GM12878 (cell line): ENCODE measurements around the gene GTF3A. TPM values are rescaled to one million over a fixed set of nuclear protein-coding genes. Genes with fewer than 3 reads are reported as not detected.

Source experiments
- ATAC-seq: fragments of 200-7000 bp; cut with Tn5 transposase; 3 replicates; pipeline ENCODE4 v1.9.1; 2020; ENCODE audit warnings: mild to moderate bottlenecking, moderate library complexity
- Bru-seq: library from RNA; stranded (reverse); fragments of 400-500 nt; gene quantifications from one replicate; lab custom pipeline; 2021; lab: Mats Ljungman, UMichigan
- BruChase-seq, 2 experiments: library from RNA; stranded (reverse); fragments of 400-500 nt; gene quantifications; one replicate each; lab custom pipeline; 2021; lab: Mats Ljungman, UMichigan
- BruUV-seq: library from RNA; stranded (reverse); fragments of 400-500 nt; replicated peaks from 2 replicates; lab custom pipeline; 2021; lab: Mats Ljungman, UMichigan
- CTCF ChIA-PET: fragments of 300-600 bp; sonication (Branson Sonifier 250); formaldehyde crosslinking; extraction: SDS; loops from one replicate; lab custom pipeline; 2021; ENCODE audit warnings: inconsistent platforms; lab: Yijun Ruan, JAX
- POLR2A ChIA-PET: fragments of 350-600 bp; formaldehyde crosslinking; extraction: SDS; loops from one replicate; lab custom pipeline; 2021; ENCODE audit warnings: inconsistent platforms; lab: Charles Lee
- RAD21 ChIA-PET: fragments of 300-600 bp; sonication (Branson Sonifier 250); formaldehyde crosslinking; loops from one replicate; lab custom pipeline; 2023; ENCODE audit warnings: antibody characterized with exemption; ENCODE audit not compliant: unreplicated experiment; lab: Charles Lee
- SMC1A ChIA-PET: fragments of 300-600 bp; sonication (Branson Sonifier 250); formaldehyde crosslinking; loops from one replicate; lab custom pipeline; 2023; ENCODE audit not compliant: unreplicated experiment, uncharacterized antibody; lab: Charles Lee
- DNase-seq: peaks from one replicate; pipeline ENCODE4 v3.0.0-alpha.2; 2011; ENCODE audit warnings: low read depth, low spot score
- FAIRE-seq: peaks from 3 replicates; lab custom pipeline; 2011; peaks lifted over from hg19 to GRCh38; lab: Jason Lieb, UNC
- H2AFZ ChIP-seq: 2 replicates; pipeline ENCODE4 v1.6.0; 2011; ENCODE audit warnings: low read depth, low read length, control low read depth; ENCODE audit not compliant: control insufficient read depth
- H3K27ac ChIP-seq: 2 replicates; pipeline ENCODE4 v1.5.1; 2011; ENCODE audit warnings: control low read depth; ENCODE audit not compliant: control insufficient read depth, insufficient read depth
- H3K27me3 ChIP-seq, 2 experiments: replicated peaks in 1 of 2; 2 replicates each; pipeline versions ENCODE4 v1.6.0 to v1.6.1; 2011; ENCODE audit warnings: low read length in 1 of 2; ENCODE audit not compliant: control insufficient read depth in 2 of 2, insufficient read depth in 2 of 2
- H3K36me3 ChIP-seq, 2 experiments: 2 replicates each; pipeline ENCODE4 v1.5.1; 2011; ENCODE audit warnings: low read length in 1 of 2; ENCODE audit not compliant: control insufficient read depth in 2 of 2, insufficient read depth in 2 of 2
- H3K4me1 ChIP-seq: 2 replicates; pipeline ENCODE4 v1.6.1; 2011; ENCODE audit warnings: mild to moderate bottlenecking, low read length, moderate library complexity, mixed read lengths; ENCODE audit not compliant: control insufficient read depth, insufficient read depth
- H3K4me2 ChIP-seq: 2 replicates; pipeline ENCODE4 v1.6.0; 2011; ENCODE audit warnings: control low read depth; ENCODE audit not compliant: control insufficient read depth, insufficient read depth
- H3K4me3 ChIP-seq: fragments of 200-600 bp; sonication (generic); 2 replicates; pipeline ENCODE4 v1.5.1; 2016
- H3K79me2 ChIP-seq: 2 replicates; pipeline ENCODE4 v1.6.0; 2011; ENCODE audit warnings: low read length; ENCODE audit not compliant: control insufficient read depth, insufficient read depth
- H3K9ac ChIP-seq: 2 replicates; pipeline ENCODE4 v1.8.0; 2011; ENCODE audit warnings: low read length, control low read depth, mixed read lengths; ENCODE audit not compliant: control insufficient read depth, insufficient read depth
- H3K9me3 ChIP-seq: replicated peaks from 3 replicates; pipeline ENCODE4 v1.5.1; 2011; ENCODE audit warnings: mild to moderate bottlenecking, low read length; ENCODE audit not compliant: control insufficient read depth, insufficient read depth
- H4K20me1 ChIP-seq: 2 replicates; pipeline ENCODE4 v1.6.0; 2011; ENCODE audit not compliant: control insufficient read depth, insufficient read depth
- ASH2L ChIP-seq: fragments of 300-600, 200-600 bp; sonication (generic); IDR thresholded peaks from 2 replicates; pipeline ENCODE4 v1.6.1; 2017; ENCODE audit warnings: low read depth, mild to moderate bottlenecking, borderline replicate concordance
- EED ChIP-seq: sonication (generic); IDR thresholded peaks from 2 replicates; pipeline ENCODE4 v1.6.1; 2016; ENCODE audit warnings: antibody characterized with exemption, low read depth
- KDM1A ChIP-seq: fragments of 200-600 bp; sonication (generic); IDR thresholded peaks from 2 replicates; pipeline ENCODE4 v1.6.1; 2016; ENCODE audit warnings: borderline replicate concordance
- MEF2A ChIP-seq: IDR thresholded peaks from 2 replicates; pipeline ENCODE4 v1.6.1; 2011; ENCODE audit warnings: low read depth, mild to moderate bottlenecking, low read length, moderate library complexity; ENCODE audit not compliant: insufficient read depth
- MYB ChIP-seq: fragments of 150-350 bp; IDR thresholded peaks from 2 replicates; pipeline ENCODE4 v1.6.1; 2014; ENCODE audit warnings: mild to moderate bottlenecking, low read depth, low read length, borderline replicate concordance
- PAX5 ChIP-seq: IDR thresholded peaks from 2 replicates; pipeline ENCODE4 v1.6.1; 2011; ENCODE audit warnings: low read depth, low read length, borderline replicate concordance
- RBBP5 ChIP-seq: fragments of 200-600 bp; sonication (generic); conservative IDR thresholded peaks from 2 replicates; pipeline ENCODE4 v1.6.1; 2016
- SREBF1 ChIP-seq: IDR thresholded peaks from 2 replicates; pipeline ENCODE4 v1.6.1; 2012; ENCODE audit warnings: mild to moderate bottlenecking, low read length
- STAT1 ChIP-seq: fragments of 450-650 bp; conservative IDR thresholded peaks from 2 replicates; pipeline ENCODE4 v1.6.1; 2014; ENCODE audit warnings: antibody characterized with exemption, mild to moderate bottlenecking
- SUZ12 ChIP-seq: fragments of 200-600 bp; sonication (generic); IDR thresholded peaks from one replicate; pipeline ENCODE4 v1.6.1; 2018; ENCODE audit warnings: antibody characterized with exemption, mild to moderate bottlenecking; ENCODE audit not compliant: unreplicated experiment
- WGBS: methylation state at CpG from one replicate; pipeline ENCODE4 v1.1.6; 2016; ENCODE audit warnings: low lambda C conversion rate; ENCODE audit not compliant: insufficient replicate concordance, insufficient coverage; ENCODE audit errors: missing lambda C conversion rate; 5-methylcytosine and 5-hydroxymethylcytosine counted together
- in situ Hi-C: fragments of 300-500 bp; cut with MboI; formaldehyde crosslinking; loops from 9 replicates; pipeline ENCODE4 v1.14.3; 2018; ENCODE audit warnings: mixed read lengths
- intact Hi-C: fragments of 100-400 bp; cut with micrococcal nuclease; formaldehyde crosslinking; loops from one replicate; pipeline ENCODE4 v1.14.2; 2022; ENCODE audit not compliant: unreplicated experiment
- long read RNA-seq, 2 experiments: library from polyadenylated mRNA; unstranded; transcript quantifications; one replicate each; pipeline ENCODE4 v2.0.0, GENCODE V29; 2019 to 2020
- polyA minus RNA-seq, 3 experiments: library from RNA; depleted of rRNA, polyadenylated mRNA; stranded (reverse); fragments of >200 nt; gene quantifications; 2 replicates each; pipeline ENCODE4 v1.2.3, GENCODE V29; 2011
- polyA plus RNA-seq, 11 experiments: library from polyadenylated mRNA; depleted of rRNA in 4 of 11; unstranded in 6 of 11; stranded (reverse) in 5 of 11; fragments of >200 nt; fragmentation: Nextera tagmentation in 4 of 11; fragmentation: Illumina TruSeq in 1 of 11; extraction: Ambion mirVana in 4 of 11; extraction: Trizol in 1 of 11; gene quantifications; 1 replicate in 1 of 11; 2 replicates in 10 of 11; pipeline versions ENCODE4 v1.2.1 to v1.2.3, GENCODE V29; 2011 to 2016; ENCODE audit warnings: inconsistent platforms in 2 of 11, missing spikeins in 2 of 11, low read depth in 1 of 11
- total RNA-seq, 4 experiments: library from RNA; depleted of rRNA in 3 of 4; stranded (reverse); fragments of >200 nt in 3 of 4; fragmentation: Illumina TruSeq in 1 of 4; extraction: Trizol in 1 of 4; gene quantifications; 2 replicates each; pipeline versions ENCODE4 v1.2.1 to v1.2.3, GENCODE V29; 2013 to 2021
- TF ChIP-seq, protein P1 (sequence below): IDR thresholded peaks from 2 replicates; pipeline ENCODE4 v1.6.1; 2011; ENCODE audit warnings: low read depth, low read length, improper control_type of control experiment, borderline replicate concordance
- TF ChIP-seq, protein P2 (sequence below): fragments of 450-650 bp; formaldehyde crosslinking; IDR thresholded peaks from 2 replicates; pipeline ENCODE4 v1.5.0; 2022; ENCODE audit warnings: mild to moderate bottlenecking, missing genetic modification characterization

Gene GTF3A
- total RNA-seq (2013; cell fraction: nucleolus; rRNA removed): 46.3 and 49.6 TPM in 2 replicates
- total RNA-seq (2014; rRNA removed) (232 TPM in 2 replicates), total RNA-seq (2014; rRNA removed; fragmentation: Illumina TruSeq; extraction: Trizol) (247 and 249 TPM in 2 replicates), total RNA-seq (2021) (192 and 201 TPM in 2 replicates), polyA plus RNA-seq (2011; rRNA removed) (150 and 204 TPM in 2 replicates), polyA plus RNA-seq (2014; fragmentation: Illumina TruSeq; extraction: Trizol) (350 and 400 TPM in 2 replicates), polyA plus RNA-seq (2014; fragmentation: Nextera tagmentation; extraction: Ambion mirVana) (100 to 1,000 TPM in 1 of 2 experiments, 10 to 100 TPM in 1; 74.2 to 187 TPM), polyA plus RNA-seq (2014; rRNA removed) (183 and 199 TPM in 2 replicates), polyA plus RNA-seq (2016; fragmentation: Nextera tagmentation; extraction: Ambion mirVana) (100 to 1,000 TPM; 501 to 524 TPM), polyA minus RNA-seq (2011; rRNA and poly(A)+ RNA removed) (63.6 and 75.4 TPM in 2 replicates), Bru-seq, nascent RNA (percentile 79 among the genes with signal in this experiment), BruChase-seq, experiment 1, labeled RNA remaining after a 6-hour chase (percentile 83 among the genes with signal in this experiment), BruChase-seq, experiment 2, labeled RNA remaining after a 2-hour chase (percentile 83 among the genes with signal in this experiment)
- polyA plus RNA-seq (2011; ENCODE audit: low read depth): 91.2 TPM
- polyA plus RNA-seq (2011; cell fraction: cytosol; rRNA removed): 91.1 and 113 TPM in 2 replicates
- polyA plus RNA-seq (2011; cell fraction: nucleus; rRNA removed): 81.1 and 86.9 TPM in 2 replicates
- 94.7 and 123 TPM in 2 replicates for polyA plus RNA-seq (2012)
- 36.8 and 43.0 TPM in 2 replicates for polyA minus RNA-seq (2011; cell fraction: cytosol; rRNA and poly(A)+ RNA removed)
- polyA minus RNA-seq (2011; cell fraction: nucleus; rRNA and poly(A)+ RNA removed): 34.5 and 66.4 TPM in 2 replicates
- long read RNA-seq, experiment 1, transcript GTF3A-201 (9 exons, 1,383 nt): major isoform, 229 of 273 reads
- long read RNA-seq, experiment 1, partial matches to known transcripts: 5 of 273 reads
- long read RNA-seq, experiment 1, other reads (novel, unspliced or antisense): 37 of 273 reads
- long read RNA-seq, experiment 2, transcript GTF3A-201 (9 exons, 1,383 nt): major isoform, 1,010 of 1,151 reads
- long read RNA-seq, experiment 2, transcript GTF3A-202 (8 exons, 1,191 nt): minor isoform, 18 of 1,151 reads
- long read RNA-seq, experiment 2, partial matches to known transcripts: 50 of 1,151 reads
- long read RNA-seq, experiment 2, other reads (novel, unspliced or antisense): 72 of 1,151 reads

DNA sequence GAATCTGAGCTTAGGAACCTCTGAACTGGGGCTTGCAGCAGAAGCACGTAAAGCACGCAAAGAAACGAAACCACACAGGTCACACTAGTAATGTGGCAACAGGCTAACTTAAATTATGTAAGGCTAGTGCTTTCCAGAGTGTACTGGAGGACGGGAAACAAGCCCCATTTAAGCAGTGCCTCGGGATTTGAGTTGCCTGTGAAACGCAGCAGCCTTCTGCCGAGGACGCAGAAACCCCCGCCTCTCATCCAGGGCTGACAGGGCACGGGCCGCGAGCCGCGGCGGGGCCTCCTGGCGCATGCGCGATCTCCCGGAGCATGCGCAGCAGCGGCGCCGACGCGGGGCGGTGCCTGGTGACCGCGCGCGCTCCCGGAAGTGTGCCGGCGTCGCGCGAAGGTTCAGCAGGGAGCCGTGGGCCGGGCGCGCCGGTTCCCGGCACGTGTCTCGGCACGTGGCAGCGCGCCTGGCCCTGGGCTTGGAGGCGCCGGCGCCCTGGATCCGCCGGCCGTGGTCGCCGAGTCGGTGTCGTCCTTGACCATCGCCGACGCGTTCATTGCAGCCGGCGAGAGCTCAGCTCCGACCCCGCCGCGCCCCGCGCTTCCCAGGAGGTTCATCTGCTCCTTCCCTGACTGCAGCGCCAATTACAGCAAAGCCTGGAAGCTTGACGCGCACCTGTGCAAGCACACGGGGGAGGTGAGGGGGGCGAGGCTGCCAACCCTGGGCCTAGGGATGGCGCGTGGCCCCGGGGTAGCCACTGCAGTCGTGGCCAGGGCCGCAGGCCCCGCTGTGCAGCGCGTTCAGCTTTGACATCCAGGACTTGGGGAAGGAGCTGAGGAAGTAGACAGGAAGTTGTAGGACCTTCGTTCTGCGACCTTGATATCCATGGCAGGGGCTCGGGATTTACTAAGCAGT, at the start of gene GTF3A:
GTF3A (plus strand) TSS at position 374 of the 912 bp plus-strand sequence.
- Histone ChIP-seq H3K4me2 (peak within 1 kb of the TSS; percentile 96), H3K4me3 (peak within 1 kb of the TSS; percentile 68), H3K27ac (peak within 1 kb of the TSS; percentile 81), H4K20me1 (peaks cover 8% of the 10 kb centered on the region), H3K79me2 (peaks cover 34% of the 10 kb centered on the region), H3K9ac (peak within 1 kb of the TSS; percentile 85), H3K9me3 (no peaks in the 10 kb centered on the region), H3K27me3 (no peaks in the 10 kb centered on the region), H3K36me3 (peaks cover 10 to 16% of the 10 kb centered on the region in 2 experiments; a peak in 3 of 4 replicates), H3K4me1 (peaks cover 12% of the 10 kb centered on the region), H2AFZ (peak within 1 kb of the TSS; percentile 94)
- in situ Hi-C loops (no loop called here), intact Hi-C loops (loop anchor here (1.0 to 5.0 kb wide), 2 partner anchors 26 to 198 kb away; partner anchors contain the start of genes LNX2, MTIF3 and POLR1D)
- TSS peak; percentile 58 for BruUV-seq
- ChIA-PET SMC1A (interaction anchor here (1.4 to 6.3 kb wide), 3 partner anchors 20 to 71 kb away, joined by 3 to 41 read pairs (median 26); partner anchors contain the start of gene MTIF3), CTCF (interaction anchor here (0.6 to 4.2 kb wide), 3 partner anchors 12 to 25 kb away, joined by 3 to 30 read pairs (median 21); partner anchors contain the start of gene MTIF3), RAD21 (interaction anchor here (0.5 to 5.4 kb wide), 6 partner anchors 20 to 402 kb away, joined by 3 to 32 read pairs (median 12); partner anchors contain the start of genes LNX2 and MTIF3), POLR2A (interaction anchor here (0.6 to 2.8 kb wide), 7 partner anchors 11 to 608 kb away, joined by 3 to 16 read pairs (median 4); partner anchors contain the start of gene MTIF3)
- DNase-seq (peak; percentile 71), ATAC-seq (peak; percentile 83), FAIRE-seq (peak; percentile 86)
- under 1% methylated on average over 79 of the region's 85 CpGs for WGBS
- TF ChIP-seq MEF2A (no peak), EED (no peak), MYB (no peak), KDM1A (no peak), ASH2L (peak; percentile 60; the same call in 1 of the 2 replicates), SUZ12 (no peak), STAT1 (peak; percentile 83; the same call in 1 of the 2 replicates), RBBP5 (0 out of 2 replicates have a peak, but pooled peaks have one; percentile 55), PAX5 (peak; percentile 57; the same call in 1 of the 2 replicates), SREBF1 (no peak)
- TF ChIP-seq, protein P1, sequence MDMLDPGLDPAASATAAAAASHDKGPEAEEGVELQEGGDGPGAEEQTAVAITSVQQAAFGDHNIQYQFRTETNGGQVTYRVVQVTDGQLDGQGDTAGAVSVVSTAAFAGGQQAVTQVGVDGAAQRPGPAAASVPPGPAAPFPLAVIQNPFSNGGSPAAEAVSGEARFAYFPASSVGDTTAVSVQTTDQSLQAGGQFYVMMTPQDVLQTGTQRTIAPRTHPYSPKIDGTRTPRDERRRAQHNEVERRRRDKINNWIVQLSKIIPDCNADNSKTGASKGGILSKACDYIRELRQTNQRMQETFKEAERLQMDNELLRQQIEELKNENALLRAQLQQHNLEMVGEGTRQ: peak; percentile 55
- TF ChIP-seq, protein P2, sequence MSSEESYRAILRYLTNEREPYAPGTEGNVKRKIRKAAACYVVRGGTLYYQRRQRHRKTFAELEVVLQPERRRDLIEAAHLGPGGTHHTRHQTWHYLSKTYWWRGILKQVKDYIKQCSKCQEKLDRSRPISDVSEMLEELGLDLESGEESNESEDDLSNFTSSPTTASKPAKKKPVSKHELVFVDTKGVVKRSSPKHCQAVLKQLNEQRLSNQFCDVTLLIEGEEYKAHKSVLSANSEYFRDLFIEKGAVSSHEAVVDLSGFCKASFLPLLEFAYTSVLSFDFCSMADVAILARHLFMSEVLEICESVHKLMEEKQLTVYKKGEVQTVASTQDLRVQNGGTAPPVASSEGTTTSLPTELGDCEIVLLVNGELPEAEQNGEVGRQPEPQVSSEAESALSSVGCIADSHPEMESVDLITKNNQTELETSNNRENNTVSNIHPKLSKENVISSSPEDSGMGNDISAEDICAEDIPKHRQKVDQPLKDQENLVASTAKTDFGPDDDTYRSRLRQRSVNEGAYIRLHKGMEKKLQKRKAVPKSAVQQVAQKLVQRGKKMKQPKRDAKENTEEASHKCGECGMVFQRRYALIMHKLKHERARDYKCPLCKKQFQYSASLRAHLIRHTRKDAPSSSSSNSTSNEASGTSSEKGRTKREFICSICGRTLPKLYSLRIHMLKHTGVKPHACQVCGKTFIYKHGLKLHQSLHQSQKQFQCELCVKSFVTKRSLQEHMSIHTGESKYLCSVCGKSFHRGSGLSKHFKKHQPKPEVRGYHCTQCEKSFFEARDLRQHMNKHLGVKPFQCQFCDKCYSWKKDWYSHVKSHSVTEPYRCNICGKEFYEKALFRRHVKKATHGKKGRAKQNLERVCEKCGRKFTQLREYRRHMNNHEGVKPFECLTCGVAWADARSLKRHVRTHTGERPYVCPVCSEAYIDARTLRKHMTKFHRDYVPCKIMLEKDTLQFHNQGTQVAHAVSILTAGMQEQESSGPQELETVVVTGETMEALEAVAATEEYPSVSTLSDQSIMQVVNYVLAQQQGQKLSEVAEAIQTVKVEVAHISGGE: no peak
